Panc1 (cell line): ENCODE measurements around the gene SMAP1. TPM values are rescaled to one million over a fixed set of nuclear protein-coding genes. Genes with fewer than 3 reads are reported as not detected.

Experiments used
- ATAC-seq: fragments of 200-7000 bp; cut with Tn5 transposase; 2 replicates; pipeline ENCODE4 v1.9.1; 2020; ENCODE audit warnings: mild to moderate bottlenecking, moderate library complexity
- BruUV-seq: library from RNA; stranded (reverse); fragments of 400-500 nt; replicated peaks from 2 replicates; lab custom pipeline; 2021; lab: Mats Ljungman, UMichigan
- CTCF ChIA-PET: fragments of 300-600 bp; sonication (Branson Sonifier 250); formaldehyde crosslinking; loops from one replicate; lab custom pipeline; 2022; ENCODE audit warnings: antibody characterized with exemption; lab: Charles Lee
- POLR2A ChIA-PET: fragments of 300-600 bp; sonication (Branson Sonifier 250); formaldehyde crosslinking; loops from one replicate; lab custom pipeline; 2022; ENCODE audit warnings: antibody characterized with exemption; lab: Charles Lee
- DNase-seq: peaks from one replicate; pipeline ENCODE4 v3.0.0-alpha.2; 2010; ENCODE audit warnings: low read depth, low spot score
- H3K27ac ChIP-seq: 2 replicates; pipeline ENCODE4 v1.5.1; 2011; ENCODE audit warnings: mild to moderate bottlenecking, low read length, inconsistent platforms
- H3K27me3 ChIP-seq: fragments of 200-500 bp; sonication (Bioruptor generic); 2 replicates; pipeline ENCODE4 v1.6.0; 2014; ENCODE audit warnings: low read length, inconsistent platforms; ENCODE audit not compliant: control insufficient read depth, insufficient read depth
- H3K36me3 ChIP-seq: fragments of 200-500 bp; sonication (Bioruptor generic); 2 replicates; pipeline ENCODE4 v1.5.1; 2014; ENCODE audit warnings: inconsistent platforms, mild to moderate bottlenecking, low read length, moderate library complexity; ENCODE audit not compliant: control insufficient read depth, insufficient read depth
- H3K4me1 ChIP-seq: 2 replicates; pipeline ENCODE4 v1.5.1; 2011; ENCODE audit warnings: inconsistent platforms, mild to moderate bottlenecking, low read length, moderate library complexity; ENCODE audit not compliant: control insufficient read depth, insufficient read depth
- H3K4me3 ChIP-seq, 2 experiments: 2 replicates each; pipeline ENCODE4 v1.5.1; 2011 to 2012; ENCODE audit warnings: low read depth in 2 of 2, low read length in 2 of 2, mild to moderate bottlenecking in 2 of 2, inconsistent platforms in 1 of 2, moderate library complexity in 1 of 2
- H3K9me3 ChIP-seq: fragments of 200-500 bp; sonication (Bioruptor generic); 2 replicates; pipeline ENCODE4 v1.5.1; 2014; ENCODE audit warnings: low read depth, mild to moderate bottlenecking, inconsistent platforms, low read length, moderate library complexity; ENCODE audit not compliant: control insufficient read depth, insufficient read depth
- CTCF ChIP-seq: fragments of 450-650 bp; IDR thresholded peaks from 2 replicates; pipeline ENCODE4 v1.5.1; 2017; ENCODE audit warnings: mild to moderate bottlenecking
- POLR2AphosphoS5 ChIP-seq: IDR thresholded peaks from 2 replicates; pipeline ENCODE4 v1.6.1; 2012; ENCODE audit warnings: mild to moderate bottlenecking, low read depth, low read length, moderate library complexity
- SIN3A ChIP-seq: IDR thresholded peaks from 2 replicates; pipeline ENCODE4 v1.6.1; 2012; ENCODE audit warnings: low read depth, mild to moderate bottlenecking, low read length, moderate library complexity, borderline replicate concordance; ENCODE audit not compliant: insufficient read depth
- TCF7L2 ChIP-seq: IDR thresholded peaks from 2 replicates; pipeline ENCODE4 v1.6.1; 2011; ENCODE audit warnings: mild to moderate bottlenecking, low read depth, low read length, inconsistent platforms
- in situ Hi-C: cut with HindIII; loops from 2 replicates; pipeline ENCODE4 v1.10.0; 2016; ENCODE audit warnings: low sequenced_read_pairs, low pct_unique_long_range_greater_than_20kb
- intact Hi-C: fragments of 100-400 bp; cut with micrococcal nuclease; formaldehyde crosslinking; loops from one replicate; pipeline ENCODE4 v1.10.0; 2022; ENCODE audit not compliant: unreplicated experiment
- total RNA-seq: library from RNA; stranded (reverse); gene quantifications from one replicate; pipeline ENCODE4 v1.2.1, GENCODE V29; 2021; ENCODE audit not compliant: unreplicated experiment
- TF ChIP-seq, protein P1 (sequence below), 2 experiments: IDR thresholded peaks; 2 replicates each; pipeline ENCODE4 v1.6.1; 2011 to 2012; ENCODE audit warnings: low read depth in 2 of 2, control low read depth in 1 of 2, low read length in 1 of 2, mild to moderate bottlenecking in 1 of 2, moderate library complexity in 1 of 2; ENCODE audit not compliant: insufficient read depth in 1 of 2

SMAP1 gene
- total RNA-seq, 1 experiment from 2014 or later: 41.9 TPM

DNA sequence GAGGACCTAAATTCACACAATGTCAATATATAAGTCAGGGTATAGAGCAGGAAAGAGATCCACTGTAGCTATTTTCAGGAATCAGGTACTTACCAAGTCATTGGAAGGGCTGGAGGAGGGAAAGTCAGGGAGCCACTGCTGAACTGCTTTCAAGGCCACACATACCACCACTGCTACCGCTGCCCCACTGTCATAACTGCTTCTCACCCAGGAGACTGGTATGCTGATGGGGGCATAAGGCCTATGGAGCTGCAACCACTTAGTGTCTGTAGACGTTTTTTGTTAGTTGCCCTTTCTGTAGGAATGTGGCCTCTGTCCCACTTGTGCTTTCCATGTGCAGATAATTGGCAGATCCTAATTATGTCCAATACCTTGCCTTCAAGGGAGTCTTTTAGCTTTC, 5.4 kb downstream of the SMAP1 start:
- Histone ChIP-seq H3K27me3 (no peaks in the 10 kb centered on the region), H3K36me3 (no peaks in the 10 kb centered on the region), H3K4me1 (peaks cover 29% of the 10 kb centered on the region), H3K27ac (no peak overlapping the region), H3K4me3 (no peak overlapping the region), H3K9me3 (no peaks in the 10 kb centered on the region)
- POLR2A ChIA-PET: interaction anchor here (0.6 kb wide), 1 partner anchor 282 kb away, joined by 3 read pairs; no protein-coding TSS in a partner anchor
- DNase-seq (no peak), ATAC-seq (no peak)
- CTCF ChIA-PET: no interaction called here
- BruUV-seq: no TSS peak
- intact Hi-C loops: loop anchor here (5.0 kb wide), 1 partner anchor 106 kb away; the partner anchor contains the start of gene SDHAF4
- in situ Hi-C loops: no loop called here
- TF ChIP-seq TCF7L2: no peak
- TF ChIP-seq, protein P1, sequence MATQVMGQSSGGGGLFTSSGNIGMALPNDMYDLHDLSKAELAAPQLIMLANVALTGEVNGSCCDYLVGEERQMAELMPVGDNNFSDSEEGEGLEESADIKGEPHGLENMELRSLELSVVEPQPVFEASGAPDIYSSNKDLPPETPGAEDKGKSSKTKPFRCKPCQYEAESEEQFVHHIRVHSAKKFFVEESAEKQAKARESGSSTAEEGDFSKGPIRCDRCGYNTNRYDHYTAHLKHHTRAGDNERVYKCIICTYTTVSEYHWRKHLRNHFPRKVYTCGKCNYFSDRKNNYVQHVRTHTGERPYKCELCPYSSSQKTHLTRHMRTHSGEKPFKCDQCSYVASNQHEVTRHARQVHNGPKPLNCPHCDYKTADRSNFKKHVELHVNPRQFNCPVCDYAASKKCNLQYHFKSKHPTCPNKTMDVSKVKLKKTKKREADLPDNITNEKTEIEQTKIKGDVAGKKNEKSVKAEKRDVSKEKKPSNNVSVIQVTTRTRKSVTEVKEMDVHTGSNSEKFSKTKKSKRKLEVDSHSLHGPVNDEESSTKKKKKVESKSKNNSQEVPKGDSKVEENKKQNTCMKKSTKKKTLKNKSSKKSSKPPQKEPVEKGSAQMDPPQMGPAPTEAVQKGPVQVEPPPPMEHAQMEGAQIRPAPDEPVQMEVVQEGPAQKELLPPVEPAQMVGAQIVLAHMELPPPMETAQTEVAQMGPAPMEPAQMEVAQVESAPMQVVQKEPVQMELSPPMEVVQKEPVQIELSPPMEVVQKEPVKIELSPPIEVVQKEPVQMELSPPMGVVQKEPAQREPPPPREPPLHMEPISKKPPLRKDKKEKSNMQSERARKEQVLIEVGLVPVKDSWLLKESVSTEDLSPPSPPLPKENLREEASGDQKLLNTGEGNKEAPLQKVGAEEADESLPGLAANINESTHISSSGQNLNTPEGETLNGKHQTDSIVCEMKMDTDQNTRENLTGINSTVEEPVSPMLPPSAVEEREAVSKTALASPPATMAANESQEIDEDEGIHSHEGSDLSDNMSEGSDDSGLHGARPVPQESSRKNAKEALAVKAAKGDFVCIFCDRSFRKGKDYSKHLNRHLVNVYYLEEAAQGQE (IDR thresholded peaks at IDR 0.05; ENCODE audit: insufficient read depth in 1 of 2, low read depth in 2 of 2, low read length in 1 of 2): no peak
- TF ChIP-seq POLR2AphosphoS5: no peak
- TF ChIP-seq CTCF: no peak

- H3K9me3 ChIP-seq: no peaks in the 10 kb centered on the region
- in situ Hi-C loops (no loop called here), intact Hi-C loops (loop anchor here (5.0 kb wide), 1 partner anchor 106 kb away; the partner anchor contains the start of gene SDHAF4)
- CTCF ChIA-PET: no interaction called here
- no peak; the same call in 1 of the 2 replicates for ATAC-seq
- DNase-seq: no peak
- peaks cover 29% of the 10 kb centered on the region for H3K4me1 ChIP-seq
- no peak overlapping the region for H3K4me3 ChIP-seq
- BruUV-seq: no TSS peak
- POLR2A ChIA-PET: no interaction called here
- TF ChIP-seq CTCF (no peak), SIN3A (no peak), TCF7L2 (no peak), POLR2AphosphoS5 (no peak)
- TF ChIP-seq, protein P1 (IDR thresholded peaks at IDR 0.05; ENCODE audit: insufficient read depth in 1 of 2, low read depth in 2 of 2, low read length in 1 of 2): no peak
- H3K27me3 ChIP-seq: no peaks in the 10 kb centered on the region
- H3K36me3 ChIP-seq: no peaks in the 10 kb centered on the region
- H3K27ac ChIP-seq: no peak overlapping the region
These were observed 5.9 kb downstream of the SMAP1 start for GRCh38 chr6:70673601-70674000.
